Activated CD4-positive, CD25-positive, alpha-beta regulatory T cell treated with anti-CD3 and anti-CD28 coated beads, Interleukin-2, amount 50 U/mL, for 72 hours (primary cell): Measurements from ENCODE around the gene PHF23.

Experiments used
- DNase-seq: peaks from one replicate; pipeline ENCODE4 v3.0.0; 2021

PHF23 gene

GRCh38 chr17:7196651-7197401, 42.4 kb downstream of the PHF23 start:
- no peak for DNase-seq

- DNase-seq: no peak
Measured at GRCh38 chr17:7195971-7196370, 43.3 kb downstream of the PHF23 start.

GRCh38 chr17:7192271-7192937, 46.9 kb downstream of the PHF23 start:
- DNase-seq: no peak

GRCh38 chr17:7191571-7192270, 47.5 kb downstream of the PHF23 start:
- no peak for DNase-seq

- DNase-seq: no peak
Measured at GRCh38 chr17:7191069-7191468, 48.2 kb downstream of the PHF23 start.

- DNase-seq: no peak
Measured at GRCh38 chr17:7190276-7190917, 48.9 kb downstream of the PHF23 start.

- DNase-seq: no peak
Measured at GRCh38 chr17:7186241-7186640, 53.0 kb downstream of the PHF23 start.
